Measurements from ENCODE around the gene ZBTB18. TPM values are rescaled to one million over a fixed set of nuclear protein-coding genes. Genes with fewer than 3 reads are reported as not detected.
"Not testable (repeated sequence)": the region's sequence is repeated elsewhere in the genome, so short reads cannot be mapped to it uniquely, and the experiment has no call there.

The ZBTB18 gene
- polyA plus RNA-seq, 1 experiment = 12.7 TPM

DNA sequence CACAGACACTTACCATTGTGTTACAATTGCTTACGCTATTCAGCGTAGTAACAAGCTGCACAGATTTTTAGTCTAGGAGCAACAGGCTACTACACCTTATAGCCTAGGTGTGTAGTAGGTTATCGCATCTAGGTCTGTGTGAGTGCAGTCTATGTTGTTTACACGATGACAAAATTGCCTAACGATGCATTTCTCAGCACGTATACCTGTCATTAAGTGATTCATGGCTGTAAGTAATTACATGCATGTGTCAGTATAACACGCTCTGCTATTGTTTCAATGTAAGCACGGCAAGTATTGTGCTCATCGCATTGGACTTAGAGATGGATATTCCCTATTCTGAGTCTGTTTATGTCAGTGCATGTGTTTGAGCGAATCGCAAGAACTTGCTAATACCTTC, 15.7 kb upstream of the ZBTB18 start:
- H3K27me3 ChIP-seq (ENCODE audit: control insufficient read depth, insufficient read depth, low read length) = peaks cover 3% of the 10 kb centered on the region
- no peak for TF ChIP-seq CTCF (IDR thresholded peaks at IDR 0.05; ENCODE audit: low read depth, low read length)
- no peaks in the 10 kb centered on the region for H3K9me3 ChIP-seq (ENCODE audit: control insufficient read depth, insufficient read depth, low read length)
- CTCF ChIA-PET = interaction anchor here (1.5 kb wide), 1 partner anchor 238 kb away, joined by 7 read pairs; no protein-coding TSS in a partner anchor
- H3K4me3 ChIP-seq (ENCODE audit: low read depth, low read length) = no peak overlapping the region
- DNase-seq (ENCODE audit: low read depth, low spot score) = no peak
- POLR2A ChIA-PET = no interaction called here
- no peak overlapping the region for H3K27ac ChIP-seq (ENCODE audit: low read depth, low read length)

- no peak for DNase-seq (ENCODE audit: low read depth, low spot score)
- Histone ChIP-seq H3K9me3 (ENCODE audit: control insufficient read depth, insufficient read depth, low read length) (no peaks in the 10 kb centered on the region), H3K4me3 (ENCODE audit: low read depth, low read length) (no peak overlapping the region), H3K27ac (ENCODE audit: low read depth, low read length) (no peak overlapping the region), H3K27me3 (ENCODE audit: control insufficient read depth, insufficient read depth, low read length) (peaks cover 3% of the 10 kb centered on the region)
- ChIA-PET CTCF (no interaction called here), POLR2A (no interaction called here)
- no peak for TF ChIP-seq CTCF (IDR thresholded peaks at IDR 0.05; ENCODE audit: low read depth, low read length)
Observed at GRCh38 chr1:244037252-244037651, 13.8 kb upstream of the ZBTB18 start.

- ChIA-PET POLR2A (no interaction called here), CTCF (interaction anchor here (0.8 kb wide), 1 partner anchor 27 kb away, joined by 3 read pairs; no protein-coding TSS in a partner anchor)
- no peak for DNase-seq (ENCODE audit: low read depth, low spot score)
- Histone ChIP-seq H3K27ac (ENCODE audit: low read depth, low read length) (no peak overlapping the region), H3K27me3 (ENCODE audit: control insufficient read depth, insufficient read depth, low read length) (no peaks in the 10 kb centered on the region), H3K4me3 (ENCODE audit: low read depth, low read length) (no peak overlapping the region), H3K9me3 (ENCODE audit: control insufficient read depth, insufficient read depth, low read length) (no peaks in the 10 kb centered on the region)
- TF ChIP-seq CTCF (IDR thresholded peaks at IDR 0.05; ENCODE audit: low read depth, low read length) = no peak
Observed at GRCh38 chr1:244041466-244042120, 9.5 kb upstream of the ZBTB18 start.

DNA sequence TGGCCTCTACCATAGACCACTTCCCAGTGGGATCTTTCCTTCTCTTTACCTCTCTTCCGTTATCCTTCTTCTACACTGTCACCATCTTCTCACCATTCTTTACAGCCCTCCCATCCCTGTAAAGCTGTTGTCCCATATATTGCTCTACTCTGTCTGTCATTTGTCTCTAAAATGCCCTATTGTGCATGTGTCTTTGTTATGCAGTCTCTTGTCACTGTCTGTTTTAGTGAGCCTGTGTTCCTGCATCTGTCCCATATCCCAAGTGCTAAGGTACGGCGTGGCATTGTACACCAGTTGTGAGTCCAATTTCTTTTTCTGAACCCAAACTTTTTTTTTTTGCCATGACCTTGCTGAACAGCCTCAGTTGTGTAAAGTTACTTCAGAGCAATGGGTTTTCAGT, 8.8 kb upstream of the ZBTB18 start:
- CTCF ChIA-PET = no interaction called here
- DNase-seq (ENCODE audit: low read depth, low spot score) = no peak
- no peaks in the 10 kb centered on the region for H3K9me3 ChIP-seq (ENCODE audit: control insufficient read depth, insufficient read depth, low read length)
- H3K27me3 ChIP-seq (ENCODE audit: control insufficient read depth, insufficient read depth, low read length) = no peaks in the 10 kb centered on the region
- no peak for TF ChIP-seq CTCF (IDR thresholded peaks at IDR 0.05; ENCODE audit: low read depth, low read length)
- H3K4me3 ChIP-seq (ENCODE audit: low read depth, low read length) = no peak overlapping the region
- POLR2A ChIA-PET = no interaction called here
- H3K27ac ChIP-seq (ENCODE audit: low read depth, low read length) = no peak overlapping the region

DNA sequence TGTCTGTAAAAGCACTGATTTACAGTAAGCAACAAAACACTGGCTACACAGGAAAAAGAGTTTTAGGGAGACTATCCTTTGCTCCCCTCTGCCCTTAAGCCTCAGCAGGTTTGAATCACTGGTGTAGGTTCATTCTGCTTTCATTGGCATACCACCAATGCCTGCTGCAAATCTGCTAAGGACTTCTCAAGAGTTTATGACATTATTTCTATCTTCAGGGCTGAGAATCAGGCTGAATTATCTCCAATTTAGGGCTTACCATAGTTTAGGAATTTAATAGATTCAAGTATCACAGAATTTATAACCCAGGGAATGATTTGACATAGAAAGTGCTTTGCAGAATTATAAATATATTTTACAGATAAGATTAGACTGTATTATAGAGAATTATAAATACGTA, 6.7 kb upstream of the ZBTB18 start:
- TF ChIP-seq CTCF (IDR thresholded peaks at IDR 0.05; ENCODE audit: low read depth, low read length) = no peak
- H3K4me3 ChIP-seq (ENCODE audit: low read depth, low read length) = no peak overlapping the region
- DNase-seq (ENCODE audit: low read depth, low spot score) = no peak
- ChIA-PET CTCF (no interaction called here), POLR2A (no interaction called here)
- H3K27me3 ChIP-seq (ENCODE audit: control insufficient read depth, insufficient read depth, low read length) = no peaks in the 10 kb centered on the region
- peaks cover 3% of the 10 kb centered on the region; the same call in 1 of the 2 replicates for H3K9me3 ChIP-seq (ENCODE audit: control insufficient read depth, insufficient read depth, low read length)
- H3K27ac ChIP-seq (ENCODE audit: low read depth, low read length) = no peak overlapping the region

DNA sequence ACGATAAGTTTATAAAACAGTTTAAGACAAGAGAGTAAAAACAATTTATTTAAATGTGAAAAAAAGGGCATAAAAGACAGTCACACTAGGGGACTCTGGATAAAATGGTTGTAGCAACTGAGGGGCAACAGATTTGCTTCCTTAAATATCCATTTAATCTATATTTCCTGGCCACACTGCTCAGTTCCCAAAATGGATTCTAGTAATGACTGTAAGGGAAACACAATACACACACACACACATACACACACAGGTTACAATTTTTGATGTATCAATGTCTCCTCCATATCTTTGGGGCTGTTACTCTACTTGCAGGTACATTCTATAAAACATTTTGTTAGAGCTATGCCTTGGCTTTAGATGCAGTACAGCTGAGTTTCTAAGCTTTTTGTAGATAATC, 4.8 kb upstream of the ZBTB18 start:
- H3K27ac ChIP-seq (ENCODE audit: low read depth, low read length); H3K27me3 ChIP-seq (ENCODE audit: control insufficient read depth, insufficient read depth, low read length); DNase-seq (ENCODE audit: low read depth, low spot score); H3K4me3 ChIP-seq (ENCODE audit: low read depth, low read length); H3K9me3 ChIP-seq (ENCODE audit: control insufficient read depth, insufficient read depth, low read length); CTCF ChIA-PET; POLR2A ChIA-PET: not testable (repeated sequence)

Measured in AG04450 (cell line).